ENCODE measurements around the gene ATP5MC3. TPM values are rescaled to one million over a fixed set of nuclear protein-coding genes. Genes with fewer than 3 reads are reported as not detected.

The ATP5MC3 gene
- total RNA-seq, 1 donor from 2014 or later = 169 TPM

DNA sequence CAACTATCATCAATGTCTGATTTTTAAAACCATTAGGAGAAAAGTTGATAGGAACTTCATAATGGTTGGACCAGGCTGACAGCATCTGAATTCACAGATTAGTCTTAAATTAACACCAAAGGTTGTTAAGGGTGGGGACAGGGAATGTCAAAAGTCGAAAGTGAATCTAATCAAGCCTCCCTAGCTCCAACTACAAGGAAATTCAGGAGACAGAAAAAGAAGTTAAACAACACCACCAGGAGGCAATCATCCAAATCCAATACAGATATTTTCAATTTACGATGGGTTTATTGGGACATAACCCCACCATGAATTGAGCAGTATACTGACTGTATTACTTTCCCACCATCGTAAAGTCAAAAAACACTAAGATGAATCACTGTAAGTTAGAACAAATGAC is 46.3 kb downstream of the ATP5MC3 start:
- H3K27ac ChIP-seq (ENCODE audit: low read depth, low read length) = no peak overlapping the region
- no peaks in the 10 kb centered on the region for H3K4me1 ChIP-seq (ENCODE audit: control insufficient read depth in 3 of 3, insufficient read depth in 3 of 3, low read length in 3 of 3)
- no peak overlapping the region for H3K4me3 ChIP-seq (ENCODE audit: low read length in 3 of 3)
- H3K9ac ChIP-seq (ENCODE audit: low read depth in 1 of 3, low read length in 3 of 3) = no peak overlapping the region
- H3K27me3 ChIP-seq (ENCODE audit: control insufficient read depth in 3 of 3, insufficient read depth in 3 of 3, low read length in 3 of 3) = no peaks in the 10 kb centered on the region
- H3K36me3 ChIP-seq (ENCODE audit: control insufficient read depth in 3 of 3, insufficient read depth in 3 of 3, low read length in 3 of 3) = peaks cover 0 to 3% (median 0%) of the 10 kb centered on the region in 3 donors
- H3K9me3 ChIP-seq (ENCODE audit: control insufficient read depth in 3 of 3, low read length in 3 of 3) = no peaks in the 10 kb centered on the region

- Histone ChIP-seq H3K9ac (ENCODE audit: low read depth in 1 of 3, low read length in 3 of 3) (no peak overlapping the region), H3K36me3 (ENCODE audit: control insufficient read depth in 3 of 3, insufficient read depth in 3 of 3, low read length in 3 of 3) (peaks cover 0 to 11% (median 3%) of the 10 kb centered on the region in 3 donors), H3K27ac (ENCODE audit: low read depth, low read length) (no peak overlapping the region), H3K4me3 (ENCODE audit: low read length in 3 of 3) (no peak overlapping the region), H3K27me3 (ENCODE audit: control insufficient read depth in 3 of 3, insufficient read depth in 3 of 3, low read length in 3 of 3) (no peaks in the 10 kb centered on the region), H3K9me3 (ENCODE audit: control insufficient read depth in 3 of 3, low read length in 3 of 3) (no peaks in the 10 kb centered on the region), H3K4me1 (ENCODE audit: control insufficient read depth in 3 of 3, insufficient read depth in 3 of 3, low read length in 3 of 3) (peaks cover 0 to 5% (median 0%) of the 10 kb centered on the region in 3 donors)
Measured at GRCh38 chr2:175131252-175131651, 50.3 kb downstream of the ATP5MC3 start.

- Histone ChIP-seq H3K27me3 (ENCODE audit: control insufficient read depth in 3 of 3, insufficient read depth in 3 of 3, low read length in 3 of 3) (no peaks in the 10 kb centered on the region), H3K9me3 (ENCODE audit: control insufficient read depth in 3 of 3, low read length in 3 of 3) (no peaks in the 10 kb centered on the region), H3K4me1 (ENCODE audit: control insufficient read depth in 3 of 3, insufficient read depth in 3 of 3, low read length in 3 of 3) (peaks cover 0 to 5% (median 0%) of the 10 kb centered on the region in 3 donors), H3K27ac (ENCODE audit: low read depth, low read length) (no peak overlapping the region), H3K4me3 (ENCODE audit: low read length in 3 of 3) (no peak overlapping the region), H3K36me3 (ENCODE audit: control insufficient read depth in 3 of 3, insufficient read depth in 3 of 3, low read length in 3 of 3) (peaks cover 0 to 11% (median 0%) of the 10 kb centered on the region in 3 donors), H3K9ac (ENCODE audit: low read depth in 1 of 3, low read length in 3 of 3) (no peak overlapping the region)
Measured at GRCh38 chr2:175126661-175127060, 54.8 kb downstream of the ATP5MC3 start.

Small RNA genes within 50 kb of the gene (small RNA-seq; reads per million reads assigned to genes)
- not detected for gene MIR933

Other genes starting within 250 kb of the ATP5MC3 start
- 7.8 TPM for gene CHN1, start 176.3 kb downstream of the ATP5MC3 start, total RNA-seq
- gene ATF2, start 13.5 kb downstream of the ATP5MC3 start, total RNA-seq = 35.0 TPM